Vagina (tissue), 2 donors: ENCODE data around the gene CYP4A22.

Experiments
- POLR2A ChIP-seq, 2 donors: fragments of 450-650 bp; IDR thresholded peaks; one replicate each; pipeline ENCODE4 v1.6.1; 2017; ENCODE audit warnings: antibody characterized with exemption in 2 of 2, mild to moderate bottlenecking in 2 of 2, moderate library complexity in 2 of 2
- POLR2AphosphoS5 ChIP-seq, 2 donors: sonication (generic); formaldehyde crosslinking; IDR thresholded peaks; one replicate each; pipeline ENCODE4 v1.9.0; 2017; ENCODE audit warnings: antibody characterized with exemption in 2 of 2, mild to moderate bottlenecking in 2 of 2, low read depth in 1 of 2; ENCODE audit not compliant: insufficient read depth in 1 of 2

DNA sequence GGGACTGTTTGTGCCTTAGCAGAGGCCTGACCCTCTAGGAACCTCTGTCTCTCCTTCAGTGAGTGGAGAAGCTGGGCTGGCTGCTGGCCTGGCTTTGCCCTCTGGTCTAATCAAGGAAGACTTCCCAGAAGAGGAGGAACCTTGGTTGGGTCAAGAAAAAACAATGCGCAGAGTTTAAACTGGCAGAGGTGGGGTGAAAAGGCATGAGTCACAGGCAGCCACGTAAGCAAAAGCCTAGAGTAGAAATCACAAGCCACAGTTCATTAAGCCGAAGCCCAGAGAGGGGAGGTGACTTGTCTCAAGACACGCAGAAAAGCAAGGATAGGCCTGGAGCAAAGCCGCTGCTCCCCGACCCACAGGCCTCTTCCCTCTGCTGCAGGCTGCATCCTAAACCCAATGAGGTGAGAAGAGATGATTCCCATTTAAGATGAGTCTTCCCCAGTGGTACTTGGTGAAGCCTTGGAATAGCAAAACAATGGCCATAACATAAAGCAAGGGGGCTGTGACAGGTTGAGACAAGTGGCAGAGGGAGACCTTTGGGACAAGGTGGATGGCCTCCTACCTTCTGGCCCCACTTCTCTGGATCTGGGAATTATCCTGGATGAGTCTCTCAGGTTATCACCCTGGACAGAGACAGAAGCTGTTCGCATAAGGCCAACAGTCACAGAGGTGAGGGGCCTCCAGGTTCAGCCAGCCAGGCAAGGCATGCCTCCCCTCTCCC lies 44.9 kb downstream of the CYP4A22 start:
- TF ChIP-seq POLR2A (IDR thresholded peaks at IDR 0.05), result no peak
- TF ChIP-seq POLR2AphosphoS5 (IDR thresholded peaks at IDR 0.05; ENCODE audit: insufficient read depth in 1 of 2, low read depth in 1 of 2), result peak in 1 of 2 donors; percentile 18
